Stimulated activated CD8-positive, alpha-beta memory T cell treated with anti-CD3 and anti-CD28 coated beads, Interleukin-2, amount 100 ng/mL, for 48 hours (primary cell): ENCODE measurements around the gene CCDC167.

Source experiments
- DNase-seq, 2 donors: peaks; one replicate each; pipeline ENCODE4 v3.0.0-alpha.2; 2020; ENCODE audit warnings: low read depth in 2 of 2

Gene CCDC167

DNA sequence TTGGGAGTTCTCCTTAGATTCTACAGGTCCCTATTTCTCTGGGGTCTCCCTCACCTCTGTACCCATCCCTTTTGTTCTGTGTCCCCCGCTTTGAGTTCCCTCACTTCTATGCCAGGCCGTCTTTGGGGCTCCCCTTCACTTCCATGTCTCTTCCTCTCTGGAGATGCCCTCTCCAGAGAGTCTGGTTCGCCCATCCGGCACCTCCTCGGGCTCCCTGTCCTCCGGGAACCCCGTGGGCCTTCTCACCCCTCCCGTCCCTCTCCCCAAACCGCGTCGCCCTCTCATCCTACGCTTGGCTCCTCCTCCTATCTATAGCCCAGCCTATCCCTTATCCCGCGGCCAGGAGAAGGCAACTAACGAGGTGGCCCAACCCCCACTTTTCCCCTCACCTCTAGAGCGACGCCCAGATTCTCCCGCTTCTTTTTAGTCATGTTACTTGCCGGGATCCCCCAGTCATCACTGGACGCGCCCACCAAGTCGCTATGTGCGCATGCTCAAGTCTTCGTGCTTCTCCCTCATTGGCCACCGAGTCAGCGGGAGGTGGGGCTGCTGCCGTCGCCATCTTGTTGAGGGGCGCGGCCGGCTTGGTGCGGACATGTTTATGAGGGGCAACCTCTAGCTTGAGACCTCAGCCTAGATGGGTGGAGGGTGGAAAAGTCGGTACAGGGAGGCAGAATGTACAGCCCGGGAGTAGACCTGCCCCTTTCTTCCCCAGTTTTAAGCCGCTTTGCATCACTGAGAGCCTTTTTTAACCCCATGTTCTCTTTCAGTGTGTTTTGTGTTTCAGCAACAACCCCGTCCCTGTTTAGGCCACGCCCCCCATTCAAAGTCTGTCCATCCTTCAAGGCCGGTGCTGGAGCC is at the start of gene CCDC167:
TSS of gene CCDC167 (minus strand) at position 461 of the 861 bp plus-strand sequence. CDS start at position 431, 30 bp downstream.
- peak; percentile 93 to 97 for DNase-seq

DNA sequence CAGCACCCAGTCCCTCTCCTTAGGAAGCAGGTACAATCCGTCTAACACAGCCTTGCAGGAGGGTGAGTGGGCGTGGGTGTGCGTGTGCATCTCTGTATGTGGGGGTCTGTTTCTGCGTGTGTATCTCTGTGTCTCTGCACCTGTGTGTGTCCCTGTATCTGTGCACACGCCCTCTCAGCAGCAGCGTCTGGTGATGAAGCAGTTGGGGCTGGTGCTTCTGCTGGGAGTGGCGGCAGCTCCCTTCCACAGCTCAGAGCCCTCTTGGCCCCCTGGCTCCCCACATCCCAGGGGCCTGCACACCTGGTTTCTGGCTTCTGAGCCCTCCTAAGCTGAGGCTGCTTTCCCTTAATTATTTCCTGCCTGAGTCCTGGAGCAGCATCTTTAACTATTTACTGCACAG is 49.5 kb upstream of the CCDC167 start:
- no peak for DNase-seq

DNA sequence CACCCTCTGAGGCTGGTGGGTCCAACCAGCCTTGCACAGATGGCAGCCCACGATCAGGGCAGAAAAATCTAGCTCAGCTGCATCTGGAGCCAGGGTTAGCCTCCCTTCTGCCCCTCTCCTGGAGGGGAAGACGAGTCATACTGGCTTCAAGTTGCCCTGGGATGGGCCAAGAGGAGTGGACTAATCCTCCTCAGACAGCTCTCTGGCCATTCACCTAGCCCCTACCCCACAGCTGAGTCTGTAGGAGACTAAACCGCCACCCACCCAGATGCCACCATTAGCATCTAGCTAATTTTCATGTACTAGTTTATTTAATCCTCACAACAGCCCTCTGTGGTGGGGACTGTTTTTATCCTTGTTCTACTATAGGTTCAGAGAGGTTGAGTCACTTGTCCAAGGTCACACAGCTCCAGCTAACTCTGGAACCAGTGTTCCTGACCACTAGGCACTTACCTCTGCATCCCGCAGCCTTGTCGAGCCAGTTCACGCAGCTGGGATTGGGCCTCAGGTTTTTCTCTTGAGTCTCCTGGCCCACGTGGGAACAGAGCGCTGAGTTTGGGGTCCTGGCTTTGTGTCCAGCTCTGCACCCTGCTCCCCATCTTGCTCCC is 48.5 kb upstream of the CCDC167 start:
- DNase-seq: no peak

DNA sequence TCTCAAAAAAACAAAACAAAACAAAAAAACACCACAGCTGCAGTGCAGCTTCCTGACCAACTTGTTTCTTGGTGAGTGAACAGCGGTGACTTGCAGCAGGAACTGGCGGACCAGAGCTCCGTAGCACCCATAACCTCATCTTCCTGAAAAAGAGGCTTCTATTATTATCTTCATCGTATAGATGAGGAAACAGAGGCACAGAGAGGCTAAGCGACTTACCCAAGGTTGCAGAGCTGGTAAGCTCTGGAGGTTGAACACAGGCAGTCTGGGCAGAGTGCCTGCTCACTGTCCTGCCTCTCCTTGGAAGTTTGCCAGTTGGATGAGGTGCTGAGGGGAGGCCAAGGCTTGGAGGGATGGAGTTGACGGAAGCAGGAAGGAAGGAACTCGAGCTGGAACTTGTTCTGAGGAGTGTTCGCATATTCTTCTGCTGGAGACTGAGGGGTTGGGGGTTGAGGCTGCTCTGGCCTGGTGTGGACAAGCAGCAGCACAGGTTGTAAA is 47.9 kb upstream of the CCDC167 start:
- no peak for DNase-seq

DNA sequence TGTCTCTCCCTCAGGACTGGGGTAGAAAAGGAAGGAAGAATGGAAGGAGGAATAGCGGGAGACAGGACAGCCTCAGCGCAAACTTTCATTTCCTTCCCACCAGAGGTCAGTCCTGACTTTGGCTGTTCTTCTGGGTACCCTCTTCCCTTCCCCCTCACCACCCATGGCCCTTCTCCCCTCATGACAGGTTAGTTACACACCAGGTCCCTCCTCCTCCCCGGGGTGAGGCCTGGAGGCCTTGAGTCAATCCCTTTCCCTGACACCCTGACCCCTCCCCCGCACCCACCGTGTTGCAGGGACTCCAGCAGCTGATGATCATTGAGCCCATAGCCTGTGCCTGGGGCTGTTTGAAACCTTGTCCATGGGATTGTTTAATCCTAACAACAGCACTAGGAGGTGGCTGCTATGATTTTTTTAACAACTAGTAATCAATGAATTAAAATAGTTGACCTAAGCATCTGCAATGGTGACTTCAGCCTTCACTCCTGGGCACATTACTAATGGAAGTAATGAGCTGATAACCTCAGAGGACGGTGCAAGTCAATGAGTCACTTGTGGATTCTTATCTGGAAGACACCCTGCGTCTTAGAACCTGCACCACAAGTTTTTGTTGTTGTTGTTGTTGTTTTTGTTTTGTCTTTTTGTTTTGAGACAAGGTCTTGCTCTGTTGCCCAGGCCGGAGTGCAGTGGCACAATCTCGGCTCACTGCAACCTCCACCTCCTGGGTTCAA is 46.6 kb upstream of the CCDC167 start:
- no peak for DNase-seq

DNA sequence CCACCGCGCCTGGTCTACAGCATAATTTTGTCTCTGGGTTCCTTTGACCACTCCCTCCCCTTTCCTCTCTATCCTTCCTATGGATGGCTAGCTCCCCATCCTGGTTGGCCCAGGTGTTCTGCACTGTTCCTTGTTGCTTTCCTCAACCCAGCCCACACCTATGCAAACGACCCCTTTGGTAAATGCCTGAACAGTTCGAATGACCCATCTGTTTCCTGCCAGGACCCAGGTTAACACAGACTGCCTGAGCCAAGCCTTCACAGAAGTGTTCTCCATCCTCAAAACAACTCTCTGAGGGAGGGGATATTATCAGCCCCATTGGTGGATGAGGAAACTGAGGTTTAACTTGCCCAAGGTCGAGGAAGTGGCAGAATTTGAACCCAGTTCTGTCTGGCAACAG is 44.8 kb upstream of the CCDC167 start:
- DNase-seq: no peak

DNA sequence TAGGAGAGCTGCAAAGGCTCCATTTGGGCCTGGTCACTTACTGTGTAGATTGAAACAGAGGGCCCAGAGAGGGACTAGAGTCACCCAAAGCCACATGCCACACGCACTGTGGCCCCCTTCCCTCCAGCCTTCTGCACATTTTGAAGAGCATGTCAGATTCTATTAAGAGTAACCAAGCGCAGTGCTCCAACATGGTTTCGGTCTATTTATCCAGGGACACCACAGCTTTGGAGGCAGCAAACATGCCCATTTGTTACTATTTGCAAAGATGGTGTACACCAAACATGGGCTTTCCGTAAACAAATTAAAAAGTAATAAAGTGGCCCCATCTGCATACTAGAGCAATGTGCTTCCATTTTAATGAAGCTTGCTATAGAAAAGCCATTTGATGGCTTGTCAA is 43.7 kb upstream of the CCDC167 start:
- DNase-seq: no peak

DNA sequence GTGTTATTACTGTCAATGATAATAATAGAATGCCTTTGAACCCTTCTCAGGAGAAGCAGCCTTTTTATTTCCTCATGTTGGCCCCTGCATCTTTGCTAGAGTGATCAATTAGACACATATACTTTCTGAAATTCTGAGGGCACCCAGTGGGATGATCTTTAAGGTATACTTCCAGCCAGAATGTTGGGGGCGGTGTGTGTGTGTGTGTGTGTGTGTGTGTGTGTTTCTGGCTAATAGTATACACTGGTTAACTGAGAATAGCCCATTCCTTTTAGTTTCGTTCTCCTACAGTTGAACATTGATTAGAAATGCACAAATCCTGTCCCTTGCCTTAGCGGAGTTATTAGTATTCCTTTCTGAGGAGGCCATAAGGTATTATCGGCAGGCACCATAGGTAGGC is 41.7 kb upstream of the CCDC167 start:
- no peak for DNase-seq

DNA sequence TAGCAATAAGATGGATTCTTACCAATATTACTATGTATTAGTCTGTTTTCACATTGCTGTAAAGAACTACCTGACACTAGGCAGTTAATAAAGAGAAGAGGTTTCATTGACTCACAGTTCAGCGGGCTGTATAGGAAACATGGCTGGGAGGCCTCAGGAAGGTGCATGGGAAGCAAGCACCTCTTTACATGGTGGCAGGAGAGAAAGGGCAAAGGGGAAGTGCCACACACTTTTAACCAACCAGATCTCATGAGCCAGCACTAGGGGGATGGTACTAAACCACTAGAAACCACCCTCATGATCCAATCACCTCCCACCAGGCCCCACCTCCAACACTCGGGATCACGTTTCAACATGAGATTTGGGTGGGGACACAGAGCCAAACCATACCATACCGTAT is 40.7 kb upstream of the CCDC167 start:
- DNase-seq: no peak

DNA sequence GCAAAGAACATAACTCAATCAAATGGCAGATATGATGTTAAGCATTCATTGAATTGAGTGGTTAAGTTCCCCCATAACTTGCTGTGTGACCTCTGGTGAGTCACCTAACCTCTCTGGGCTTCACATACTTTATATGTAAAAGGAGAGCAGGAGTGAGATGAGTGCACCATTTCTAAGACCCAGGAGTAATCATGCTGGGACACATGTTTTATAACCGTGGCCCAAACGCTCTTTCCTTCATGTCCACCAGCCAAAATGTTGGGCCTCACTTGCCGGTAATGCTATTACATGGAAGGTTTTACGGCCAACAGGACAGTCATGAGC is 40.3 kb upstream of the CCDC167 start:
- no peak for DNase-seq

DNA sequence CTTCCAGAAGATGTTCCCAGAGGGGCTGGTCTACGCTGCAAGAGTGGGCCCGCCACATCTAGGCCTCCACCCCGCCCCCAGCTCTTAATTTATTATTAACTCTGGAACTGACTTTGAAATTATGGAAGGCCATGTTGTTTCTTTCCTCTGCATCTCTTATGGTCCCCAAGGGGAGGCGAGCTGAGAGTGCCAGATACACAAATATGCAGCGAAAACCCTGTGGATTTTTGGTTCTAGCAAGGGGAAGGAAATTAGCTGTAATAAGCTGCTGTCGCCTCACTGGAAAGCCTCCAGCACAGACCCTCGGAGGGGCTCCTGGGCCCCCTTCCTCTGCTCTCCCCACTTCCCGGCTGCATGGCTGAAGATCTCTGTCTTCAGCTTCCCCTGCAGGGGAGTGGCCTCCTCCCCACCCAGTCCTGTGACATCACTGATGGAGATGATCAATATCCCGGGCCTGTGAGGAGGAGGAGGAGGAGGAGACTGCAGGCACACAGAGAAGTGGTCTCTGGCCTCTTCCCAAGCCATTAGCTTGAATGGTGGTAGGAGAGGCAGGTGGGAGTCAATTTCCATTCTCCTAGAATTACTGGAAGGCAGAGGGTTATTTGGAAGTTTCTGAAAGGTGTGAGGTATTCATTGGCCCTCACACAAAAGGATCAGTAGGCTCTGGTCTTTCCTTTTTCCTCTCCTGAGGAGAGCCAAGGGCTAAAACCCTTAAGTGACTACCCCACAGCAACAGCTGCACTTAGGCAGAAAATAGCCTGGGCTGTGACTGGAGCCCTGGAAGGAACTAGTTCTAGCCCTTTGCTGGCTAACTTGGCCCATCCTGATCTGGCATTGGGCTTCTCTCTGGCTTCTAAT is 39.7 kb upstream of the CCDC167 start:
- no peak for DNase-seq

DNA sequence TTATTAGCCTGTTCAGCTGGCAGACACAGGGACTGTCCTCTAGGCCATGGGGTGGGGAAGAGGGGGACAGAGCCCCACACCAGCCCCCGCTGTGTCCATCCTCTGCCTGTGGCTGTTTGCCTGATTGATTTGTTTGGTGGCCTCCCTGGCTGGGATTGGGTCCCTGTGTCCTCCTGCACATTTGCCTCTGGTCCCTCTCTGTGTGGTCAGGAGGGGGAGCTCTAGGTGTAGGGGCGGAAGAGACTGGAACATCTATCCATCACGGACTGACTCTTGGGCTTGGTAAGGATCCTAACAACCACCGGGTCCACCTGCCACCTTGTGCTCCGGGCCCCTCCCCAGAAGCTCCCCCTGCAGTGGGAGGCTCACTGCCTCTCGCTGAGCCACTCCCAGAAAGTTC is 38.4 kb upstream of the CCDC167 start:
- no peak for DNase-seq

DNA sequence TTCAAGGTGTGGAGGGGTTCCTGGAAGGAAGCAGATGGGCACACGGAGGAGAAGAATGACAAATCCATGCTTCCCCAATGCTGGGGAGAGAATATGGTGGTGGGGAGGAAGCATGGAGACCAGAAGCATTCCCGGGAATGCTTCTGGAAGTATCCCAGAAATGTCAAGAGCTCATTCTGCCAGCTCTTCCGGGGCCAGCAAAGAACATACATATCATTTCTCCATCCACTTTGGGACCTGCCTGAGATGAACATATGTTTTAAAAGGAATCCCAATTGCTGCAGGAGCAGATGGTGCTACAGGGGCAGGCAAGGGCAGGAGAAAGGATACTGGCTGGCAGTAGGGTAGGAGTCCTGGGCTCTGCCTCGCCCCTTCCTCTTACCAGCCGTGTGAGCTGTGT is 37.9 kb upstream of the CCDC167 start:
- DNase-seq: no peak

DNA sequence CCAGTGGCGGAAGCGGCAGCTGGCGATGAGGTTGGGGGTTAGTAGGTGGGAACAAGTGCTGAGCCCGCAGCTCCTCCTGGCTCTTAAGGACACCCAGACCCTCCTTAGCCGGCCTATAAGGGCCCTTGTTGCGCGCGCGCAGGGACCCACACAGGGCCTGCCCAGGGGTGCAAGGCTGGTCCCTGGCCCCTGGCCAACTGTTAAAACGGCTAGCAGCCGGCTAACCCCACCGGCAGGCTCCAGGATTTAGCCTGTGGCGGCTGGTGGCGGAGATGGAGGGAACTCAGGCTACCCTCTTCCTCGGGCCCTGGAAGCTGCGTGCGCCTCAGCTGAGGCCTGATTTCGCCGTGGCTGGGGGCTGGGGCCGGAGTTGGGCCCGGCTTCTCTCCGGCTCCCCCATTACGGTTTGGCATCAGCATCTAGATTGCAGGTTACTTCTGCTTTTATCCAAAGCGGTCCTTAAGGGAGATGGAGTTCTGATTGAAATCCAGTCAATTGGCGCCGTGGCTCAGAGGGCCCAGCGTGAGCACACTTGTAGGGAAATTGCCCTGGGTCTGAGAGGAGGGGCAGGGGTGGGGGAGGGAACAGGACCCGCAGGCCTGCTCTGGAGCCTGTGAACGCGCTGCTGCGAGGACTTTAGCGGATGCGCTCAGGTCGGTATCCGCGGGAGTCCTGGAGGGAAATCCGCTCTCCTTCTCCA is 36.9 kb upstream of the CCDC167 start:
- DNase-seq: no peak

DNA sequence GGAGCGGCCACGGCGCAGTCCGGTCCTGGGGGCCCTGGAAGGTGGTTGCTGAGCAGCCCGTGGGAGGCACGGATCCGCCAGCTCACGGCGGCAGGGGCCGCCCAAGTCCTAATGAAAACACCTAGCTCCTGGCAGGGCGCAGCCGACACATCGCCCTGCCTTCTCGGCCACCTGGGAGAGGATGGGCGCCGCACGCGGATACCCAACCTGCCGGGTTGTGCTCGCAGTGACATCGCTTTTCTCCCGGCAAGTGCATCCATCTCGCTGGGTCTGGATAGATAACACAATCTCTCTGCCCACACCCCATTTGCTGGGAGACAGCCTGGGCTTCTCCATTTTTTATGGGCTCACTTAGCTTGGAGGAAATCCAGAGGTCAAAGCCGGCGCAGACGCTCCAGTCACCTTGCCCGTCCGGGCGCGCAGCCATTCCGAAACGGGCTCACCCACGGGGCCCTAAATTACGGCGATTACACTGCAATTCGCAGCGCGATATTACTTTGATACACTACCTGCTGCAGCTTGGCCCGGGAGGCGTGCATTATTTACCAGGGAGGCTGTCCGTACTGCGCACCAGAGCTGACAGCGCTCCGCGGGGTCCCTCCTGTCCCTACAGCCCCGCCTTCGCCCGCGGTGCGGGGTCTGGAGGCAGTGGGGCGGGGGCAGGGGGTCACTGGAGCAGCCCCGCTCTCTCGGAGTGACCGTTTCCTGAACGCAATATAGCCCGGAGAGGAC is 36.2 kb upstream of the CCDC167 start:
- DNase-seq: no peak

DNA sequence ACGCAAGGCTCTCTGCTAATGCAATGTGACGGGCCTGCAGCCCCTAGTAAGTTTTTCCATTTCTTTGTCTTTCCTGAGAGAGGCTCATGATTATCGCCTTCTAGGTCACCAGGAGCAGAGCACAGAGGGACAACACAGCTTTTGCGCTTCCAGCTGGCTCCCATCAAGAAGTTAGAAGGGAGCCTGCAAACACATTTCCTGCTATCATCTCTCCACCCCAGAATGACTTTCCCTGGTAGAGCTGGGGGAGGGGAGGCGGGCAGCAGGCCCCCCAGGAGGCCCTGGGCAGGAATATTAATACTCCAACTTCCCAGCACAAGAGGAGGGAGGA is 35.7 kb upstream of the CCDC167 start:
- no peak for DNase-seq

DNA sequence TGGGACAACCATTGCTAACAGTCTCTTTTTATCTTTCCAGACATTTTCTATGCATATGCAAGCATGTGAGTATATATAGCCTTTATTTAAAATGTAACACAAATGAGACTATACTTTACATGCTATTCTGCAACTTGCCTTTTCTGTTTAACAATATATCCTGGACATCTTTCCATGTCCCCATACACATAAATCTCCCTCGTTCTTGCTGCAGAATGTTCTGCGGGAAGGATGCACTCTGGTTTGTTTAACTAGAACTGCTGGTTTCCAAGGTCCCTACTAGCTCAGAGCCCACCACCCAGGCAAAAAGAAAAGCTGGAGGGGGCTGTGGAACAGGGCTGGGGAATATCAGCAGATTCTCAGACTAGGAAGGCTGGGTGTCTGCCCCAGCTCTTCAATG is 35.2 kb upstream of the CCDC167 start:
- no peak for DNase-seq

DNA sequence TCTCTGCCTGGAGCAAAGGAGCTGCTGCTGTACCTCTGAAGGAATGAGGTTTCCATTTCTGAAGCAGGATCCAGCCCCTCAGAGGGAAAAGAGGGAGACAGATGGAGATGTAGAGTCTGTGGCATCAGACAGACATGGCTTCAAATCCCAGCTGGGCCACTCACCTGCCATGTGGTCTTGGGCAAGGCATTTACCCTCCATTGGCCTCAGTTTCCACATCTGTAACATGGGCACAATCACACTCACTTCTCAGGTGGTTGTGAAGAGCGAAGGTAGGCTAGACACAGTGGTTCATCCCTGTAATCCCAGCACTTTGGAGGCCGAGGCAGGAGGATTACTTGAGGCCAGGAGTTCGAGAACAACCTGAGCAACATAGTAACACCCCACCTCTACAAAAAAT is 32.4 kb upstream of the CCDC167 start:
- DNase-seq: no peak

DNA sequence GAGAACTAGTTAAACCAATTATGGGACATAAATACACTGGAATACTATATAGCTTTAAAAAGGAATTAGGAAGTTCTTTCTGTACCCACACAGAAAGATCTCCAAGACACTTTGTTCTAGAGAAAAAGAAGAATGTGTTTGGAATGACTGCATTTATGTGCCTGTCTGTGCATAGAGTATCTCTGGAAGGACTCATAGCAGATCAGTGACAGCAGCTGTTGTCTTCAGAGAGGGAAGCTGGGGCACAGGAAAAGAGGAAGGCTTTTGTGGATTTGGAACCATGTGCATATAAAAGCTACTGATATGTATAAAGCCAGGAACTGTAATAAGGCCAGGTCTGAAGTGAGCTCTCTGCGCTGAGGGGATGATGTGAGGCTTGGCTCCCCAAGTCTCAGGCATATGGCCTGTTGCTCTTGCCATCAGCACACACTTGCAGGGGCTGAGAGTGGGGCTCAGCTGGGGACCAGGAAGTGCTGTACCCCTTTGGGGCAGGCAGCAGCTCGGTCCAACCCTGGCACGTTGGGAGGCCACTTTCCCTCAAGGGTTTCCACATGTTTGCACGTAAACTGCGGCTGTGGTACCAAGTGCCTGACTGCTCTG is 31.8 kb upstream of the CCDC167 start:
- DNase-seq: no peak

DNA sequence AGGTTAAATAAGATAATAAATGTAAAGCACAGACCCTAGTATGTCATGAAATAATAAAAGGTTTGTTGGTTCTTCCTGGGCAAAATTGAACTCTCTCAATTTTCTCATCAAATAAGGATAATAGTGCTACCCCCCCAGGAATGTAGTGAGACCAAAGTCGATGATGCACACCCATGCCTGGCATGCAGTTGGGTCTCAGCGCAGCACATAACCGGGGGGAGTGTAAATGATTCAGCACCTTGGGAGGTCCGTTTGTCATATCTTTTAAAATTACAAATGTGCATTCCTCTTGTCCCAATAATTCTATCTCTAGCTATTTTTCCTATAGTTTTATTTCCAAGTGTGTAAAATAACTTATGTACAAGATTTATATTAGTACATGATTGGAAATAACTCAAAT is 31.3 kb upstream of the CCDC167 start:
- no peak for DNase-seq
